HepG2 (cell line): ENCODE measurements around the gene ANKRD40CL. TPM values are rescaled to one million over a fixed set of nuclear protein-coding genes. Genes with fewer than 3 reads are reported as not detected.

Experiments used
- ATAC-seq: fragments of 200-7000 bp; cut with Tn5 transposase; 3 replicates; pipeline ENCODE4 v1.9.1; 2020; ENCODE audit warnings: mild to moderate bottlenecking, moderate library complexity
- BruUV-seq: library from RNA; stranded (reverse); fragments of 400-500 nt; replicated peaks from 2 replicates; lab custom pipeline; 2021; lab: Mats Ljungman, UMichigan
- CTCF ChIA-PET: fragments of 300-600 bp; formaldehyde crosslinking; extraction: SDS; loops from one replicate; lab custom pipeline; 2021; ENCODE audit warnings: low total read pairs, inconsistent platforms, low intra/inter-chr PET ratio; lab: Yijun Ruan, JAX
- POLR2A ChIA-PET: fragments of 350-600 bp; sonication (Branson Sonifier 250); formaldehyde crosslinking; loops from one replicate; lab custom pipeline; 2020; ENCODE audit warnings: antibody characterized with exemption, inconsistent platforms; lab: Yijun Ruan, JAX
- DNase-seq: peaks from one replicate; pipeline ENCODE4 v3.0.0-alpha.2; 2015; ENCODE audit warnings: low spot score
- FAIRE-seq: peaks from 3 replicates; lab custom pipeline; 2011; peaks lifted over from hg19 to GRCh38; lab: Jason Lieb, UNC
- H2AFZ ChIP-seq: one replicate; pipeline ENCODE4 v1.6.1; 2011; ENCODE audit warnings: low read length, inconsistent platforms
- H3K27ac ChIP-seq: fragments of 300-600 bp; 3 replicates; pipeline ENCODE4 v1.8.0; 2011; ENCODE audit warnings: mixed run types, mild to moderate bottlenecking, mixed read lengths, low read length, inconsistent platforms; ENCODE audit not compliant: insufficient read depth; ENCODE audit errors: extremely low read length
- H3K27me3 ChIP-seq, 2 experiments: fragments of 200-600 bp in 1 of 2; 2 replicates in 1 of 2; 3 replicates in 1 of 2; pipeline versions ENCODE4 v1.6.0 to v1.8.0; 2011; ENCODE audit warnings: low read length in 2 of 2, mild to moderate bottlenecking in 2 of 2, moderate library complexity in 2 of 2, inconsistent platforms in 1 of 2; ENCODE audit not compliant: insufficient read depth in 2 of 2, control insufficient read depth in 1 of 2
- H3K36me3 ChIP-seq, 2 experiments: fragments of 200-600 bp in 1 of 2; replicated peaks in 1 of 2; 2 replicates in 1 of 2; 3 replicates in 1 of 2; pipeline versions ENCODE4 v1.5.1 to v1.8.0; 2011; ENCODE audit warnings: low read length in 2 of 2, inconsistent platforms in 1 of 2; ENCODE audit not compliant: insufficient read depth in 2 of 2, control insufficient read depth in 1 of 2
- H3K4me1 ChIP-seq: 2 replicates; pipeline ENCODE4 v1.5.1; 2012; ENCODE audit warnings: low read length, inconsistent platforms; ENCODE audit not compliant: insufficient read depth
- H3K4me2 ChIP-seq: 2 replicates; pipeline ENCODE4 v1.6.0; 2011; ENCODE audit warnings: low read depth, low read length, inconsistent platforms
- H3K4me3 ChIP-seq, 3 experiments: fragments of 200-600 bp in 1 of 3; sonication (generic), shearing (Covaris generic) in 1 of 3; replicated peaks in 1 of 3; 2 replicates each; pipeline ENCODE4 v1.5.1; 2011 to 2016; ENCODE audit warnings: low read length in 3 of 3, inconsistent platforms in 2 of 3, low read depth in 2 of 3, mild to moderate bottlenecking in 2 of 3, control low read depth in 1 of 3, mixed read lengths in 1 of 3; ENCODE audit not compliant: insufficient read depth in 1 of 3
- H3K79me2 ChIP-seq: one replicate; pipeline ENCODE4 v1.6.1; 2011; ENCODE audit warnings: low read length, inconsistent platforms; ENCODE audit not compliant: insufficient read depth
- H3K9ac ChIP-seq: 2 replicates; pipeline ENCODE4 v1.6.0; 2011; ENCODE audit warnings: mild to moderate bottlenecking, low read depth, low read length, inconsistent platforms; ENCODE audit not compliant: insufficient read depth
- H3K9me3 ChIP-seq: 2 replicates; pipeline ENCODE4 v1.5.1; 2012; ENCODE audit warnings: mild to moderate bottlenecking, low read length
- H4K20me1 ChIP-seq: 2 replicates; pipeline ENCODE4 v1.6.0; 2011; ENCODE audit warnings: inconsistent platforms, mild to moderate bottlenecking, low read length, moderate library complexity; ENCODE audit not compliant: insufficient read depth
- GTF3A ChIP-seq: sonication (generic); formaldehyde crosslinking; conservative IDR thresholded peaks from 2 replicates; pipeline ENCODE4 v1.4.0; 2020; ENCODE audit warnings: mild to moderate bottlenecking, missing genetic modification reagents
- HOXA3 ChIP-seq: sonication (generic); formaldehyde crosslinking; IDR thresholded peaks from 2 replicates; pipeline ENCODE4 v1.5.0; 2020; ENCODE audit warnings: missing genetic modification reagents
- KIAA2018 ChIP-seq: sonication (generic); formaldehyde crosslinking; IDR thresholded peaks from 2 replicates; pipeline ENCODE4 v1.5.0; 2020; ENCODE audit warnings: mild to moderate bottlenecking, missing genetic modification reagents, borderline replicate concordance
- RBFOX2 ChIP-seq: fragments of 200-400 bp; formaldehyde crosslinking; IDR thresholded peaks from 2 replicates; pipeline ENCODE4 v1.6.1; 2017; ENCODE audit warnings: low read depth, mild to moderate bottlenecking, low read length
- YEATS2 ChIP-seq: sonication (generic); formaldehyde crosslinking; IDR thresholded peaks from 2 replicates; pipeline ENCODE4 v1.4.0; 2020; ENCODE audit warnings: missing genetic modification reagents, borderline replicate concordance
- ZBTB43 ChIP-seq: sonication (generic); formaldehyde crosslinking; conservative IDR thresholded peaks from 2 replicates; pipeline ENCODE4 v1.4.0; 2020; ENCODE audit warnings: missing genetic modification reagents
- ZFP41 ChIP-seq: sonication (generic); formaldehyde crosslinking; IDR thresholded peaks from 2 replicates; pipeline ENCODE4 v1.4.0; 2020; ENCODE audit warnings: mild to moderate bottlenecking, missing genetic modification reagents, borderline replicate concordance
- ZIK1 ChIP-seq: sonication (generic); formaldehyde crosslinking; IDR thresholded peaks from 2 replicates; pipeline ENCODE4 v1.5.0; 2020; ENCODE audit warnings: mild to moderate bottlenecking, low read depth, missing genetic modification reagents, borderline replicate concordance
- ZNF264 ChIP-seq: sonication (generic); formaldehyde crosslinking; IDR thresholded peaks from 2 replicates; pipeline ENCODE4 v1.4.0; 2020; ENCODE audit warnings: missing genetic modification reagents
- ZNF296 ChIP-seq: sonication (generic); formaldehyde crosslinking; conservative IDR thresholded peaks from 2 replicates; pipeline ENCODE4 v1.5.0; 2020; ENCODE audit warnings: mild to moderate bottlenecking, missing genetic modification reagents
- ZNF367 ChIP-seq: sonication (generic); formaldehyde crosslinking; IDR thresholded peaks from 2 replicates; pipeline ENCODE4 v1.4.0; 2020; ENCODE audit warnings: missing genetic modification reagents, borderline replicate concordance
- ZNF703 ChIP-seq: sonication (generic); formaldehyde crosslinking; IDR thresholded peaks from 2 replicates; pipeline ENCODE4 v1.5.1; 2020; ENCODE audit warnings: missing genetic modification reagents, mild to moderate bottlenecking, moderate library complexity, borderline replicate concordance
- ZNF766 ChIP-seq: sonication (generic); formaldehyde crosslinking; IDR thresholded peaks from 2 replicates; pipeline ENCODE4 v1.5.0; 2020; ENCODE audit warnings: missing genetic modification reagents, borderline replicate concordance
- WGBS: methylation state at CpG from one replicate; pipeline ENCODE4 v1.1.6; 2017; ENCODE audit warnings: low lambda C conversion rate; 5-methylcytosine and 5-hydroxymethylcytosine counted together
- in situ Hi-C: cut with HindIII; loops from 2 replicates; pipeline ENCODE4 v1.10.0; 2017; ENCODE audit warnings: low pct_unique_long_range_greater_than_20kb; ENCODE audit not compliant: extremely low pct_ligation_motif_present
- intact Hi-C: fragments of 100-400 bp; cut with micrococcal nuclease; formaldehyde crosslinking; loops from one replicate; pipeline ENCODE4 v1.10.0; 2022; ENCODE audit not compliant: unreplicated experiment
- polyA plus RNA-seq, 8 experiments: library from polyadenylated mRNA; depleted of rRNA in 3 of 8; stranded (reverse) in 7 of 8; unstranded in 1 of 8; fragments of >200 nt; fragmentation: Illumina TruSeq in 4 of 8; extraction: Trizol in 4 of 8; gene quantifications; 2 replicates each; pipeline versions ENCODE4 v1.2.1 to v1.2.3, GENCODE V29; 2011 to 2016; ENCODE audit warnings: low read depth in 4 of 8, missing spikeins in 1 of 8, mixed read lengths in 1 of 8; ENCODE audit not compliant: insufficient read depth in 1 of 8
- total RNA-seq, 5 experiments: library from RNA; depleted of rRNA; stranded (reverse); fragments of >200 nt; fragmentation: Illumina TruSeq; extraction: Trizol; gene quantifications; 2 replicates each; pipeline ENCODE4 v1.2.3, GENCODE V29; 2016; ENCODE audit warnings: low read depth in 1 of 5

The ANKRD40CL gene
- total and polyA plus RNA-seq, 2 of the 13 experiments (the other 11 are each of a cell fraction or from before 2014, with no cell fraction given) = 0.03 to 0.11 TPM

- Histone ChIP-seq H3K9me3 (no peaks in the 10 kb centered on the region), H2AFZ (no peak overlapping the region), H3K79me2 (peaks cover 98% of the 10 kb centered on the region), H4K20me1 (peaks cover 99% of the 10 kb centered on the region), H3K27me3 (no peaks in the 10 kb centered on the region), H3K4me1 (peaks cover 87% of the 10 kb centered on the region), H3K27ac (peak overlapping the region; percentile 9), H3K36me3 (peaks cover 2 to 22% of the 10 kb centered on the region in 2 experiments; a peak in 3 of 5 replicates), H3K4me2 (peak overlapping the region; percentile 37), H3K9ac (no peak overlapping the region), H3K4me3 (no peak overlapping the region)
- intact Hi-C loops = no loop called here
- 83% methylated on average over 12 of the region's 12 CpGs for WGBS
- FAIRE-seq (no peak), ATAC-seq (peak; percentile 32), DNase-seq (no peak)
- in situ Hi-C loops = no loop called here
- BruUV-seq = no TSS peak
- CTCF ChIA-PET = no interaction called here
- POLR2A ChIA-PET = interaction anchor here (0.9 to 1.4 kb wide), 3 partner anchors 18 to 87 kb away, joined by 3 to 4 read pairs (median 4); partner anchors contain the start of gene ANKRD40
- TF ChIP-seq ZNF766 (CRISPR knock-in tag) (no peak), KIAA2018 (CRISPR knock-in tag) (no peak), ZNF296 (no peak), ZNF367 (CRISPR knock-in tag) (no peak), GTF3A (CRISPR knock-in tag) (no peak), RBFOX2 (peak; percentile 41; the same call in 1 of the 2 replicates), ZIK1 (CRISPR knock-in tag) (no peak), HOXA3 (CRISPR knock-in tag) (0 out of 2 replicates have a peak, but pooled peaks have one; percentile 30), YEATS2 (CRISPR knock-in tag) (no peak), ZNF264 (no peak), ZBTB43 (no peak), ZNF703 (no peak), ZFP41 (no peak)
Observed at GRCh38 chr17:50725769-50726655, 41.3 kb downstream of the ANKRD40CL start.
